NCI-H345 (cell line): Measurements from ENCODE around the gene CHST11.

Experiments
- DNase-seq: peaks from one replicate; lab custom pipeline; 2025; lab: John Stamatoyannopoulos, UW

Gene CHST11

GRCh38 chr12:104460041-104460719 lies 3.4 kb downstream of the CHST11 start:
- no peak for DNase-seq

- no peak for DNase-seq
Measured at GRCh38 chr12:104460973-104461698, 4.4 kb downstream of the CHST11 start.

- DNase-seq = no peak
Measured at GRCh38 chr12:104462325-104462724, 5.6 kb downstream of the CHST11 start.

GRCh38 chr12:104462931-104463339 lies 6.2 kb downstream of the CHST11 start:
- DNase-seq = no peak

- no peak for DNase-seq
Measured at GRCh38 chr12:104463368-104463767, 6.6 kb downstream of the CHST11 start.

GRCh38 chr12:104464899-104465298 lies 8.2 kb downstream of the CHST11 start:
- no peak for DNase-seq

GRCh38 chr12:104466709-104467345 lies 10.1 kb downstream of the CHST11 start:
- DNase-seq = no peak

- no peak for DNase-seq
Measured at GRCh38 chr12:104467346-104467837, 10.6 kb downstream of the CHST11 start.

- DNase-seq = no peak
Measured at GRCh38 chr12:104468371-104468770, 11.6 kb downstream of the CHST11 start.

GRCh38 chr12:104469066-104469465 lies 12.3 kb downstream of the CHST11 start:
- no peak for DNase-seq

- no peak for DNase-seq
Measured at GRCh38 chr12:104469523-104469922, 12.8 kb downstream of the CHST11 start.

- no peak for DNase-seq
Measured at GRCh38 chr12:104470521-104470920, 13.8 kb downstream of the CHST11 start.

GRCh38 chr12:104471336-104471735 lies 14.6 kb downstream of the CHST11 start:
- no peak for DNase-seq

GRCh38 chr12:104472748-104473147 lies 16.0 kb downstream of the CHST11 start:
- no peak for DNase-seq

- DNase-seq = no peak
Measured at GRCh38 chr12:104473374-104473983, 16.7 kb downstream of the CHST11 start.

GRCh38 chr12:104475271-104475670 lies 18.5 kb downstream of the CHST11 start:
- no peak for DNase-seq

- no peak for DNase-seq
Measured at GRCh38 chr12:104477510-104478390, 21.0 kb downstream of the CHST11 start.

GRCh38 chr12:104478396-104479122 lies 21.8 kb downstream of the CHST11 start:
- no peak for DNase-seq

GRCh38 chr12:104479123-104479662 lies 22.4 kb downstream of the CHST11 start:
- DNase-seq = no peak

GRCh38 chr12:104480012-104480411 lies 23.3 kb downstream of the CHST11 start:
- no peak for DNase-seq
